ENCODE data around the gene THAP6.

THAP6 gene

DNA sequence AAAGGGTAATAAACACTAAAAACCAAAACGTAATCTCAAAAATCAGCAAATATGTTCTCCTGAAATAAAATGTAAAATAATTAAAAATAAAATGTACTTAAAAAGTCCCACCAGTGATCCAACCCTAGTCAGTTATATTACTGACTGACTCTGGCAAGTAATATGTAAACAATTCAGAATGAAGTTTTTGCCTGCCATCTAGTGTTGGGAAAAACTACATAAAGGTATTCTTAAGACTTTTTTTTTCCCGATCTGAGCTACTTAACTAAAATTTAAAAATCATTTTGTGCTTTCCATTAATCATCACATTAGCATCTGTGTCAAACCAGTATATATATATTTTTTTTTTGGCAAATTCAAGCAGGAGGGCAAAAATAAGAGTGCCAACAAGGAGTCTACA, 24.1 kb upstream of the THAP6 start:
- TF ChIP-seq MYC (IDR thresholded peaks at IDR 0.05; ENCODE audit: low read depth, low read length) (no peak), POLR2A (IDR thresholded peaks at IDR 0.05; ENCODE audit: extremely low read depth, insufficient read length) (no peak)
- TF ChIP-seq, protein P1, sequence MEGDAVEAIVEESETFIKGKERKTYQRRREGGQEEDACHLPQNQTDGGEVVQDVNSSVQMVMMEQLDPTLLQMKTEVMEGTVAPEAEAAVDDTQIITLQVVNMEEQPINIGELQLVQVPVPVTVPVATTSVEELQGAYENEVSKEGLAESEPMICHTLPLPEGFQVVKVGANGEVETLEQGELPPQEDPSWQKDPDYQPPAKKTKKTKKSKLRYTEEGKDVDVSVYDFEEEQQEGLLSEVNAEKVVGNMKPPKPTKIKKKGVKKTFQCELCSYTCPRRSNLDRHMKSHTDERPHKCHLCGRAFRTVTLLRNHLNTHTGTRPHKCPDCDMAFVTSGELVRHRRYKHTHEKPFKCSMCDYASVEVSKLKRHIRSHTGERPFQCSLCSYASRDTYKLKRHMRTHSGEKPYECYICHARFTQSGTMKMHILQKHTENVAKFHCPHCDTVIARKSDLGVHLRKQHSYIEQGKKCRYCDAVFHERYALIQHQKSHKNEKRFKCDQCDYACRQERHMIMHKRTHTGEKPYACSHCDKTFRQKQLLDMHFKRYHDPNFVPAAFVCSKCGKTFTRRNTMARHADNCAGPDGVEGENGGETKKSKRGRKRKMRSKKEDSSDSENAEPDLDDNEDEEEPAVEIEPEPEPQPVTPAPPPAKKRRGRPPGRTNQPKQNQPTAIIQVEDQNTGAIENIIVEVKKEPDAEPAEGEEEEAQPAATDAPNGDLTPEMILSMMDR (IDR thresholded peaks at IDR 0.05; ENCODE audit: low read depth, low read length), result no peak
- TF ChIP-seq, protein P2, sequence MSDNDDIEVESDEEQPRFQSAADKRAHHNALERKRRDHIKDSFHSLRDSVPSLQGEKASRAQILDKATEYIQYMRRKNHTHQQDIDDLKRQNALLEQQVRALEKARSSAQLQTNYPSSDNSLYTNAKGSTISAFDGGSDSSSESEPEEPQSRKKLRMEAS (IDR thresholded peaks at IDR 0.05; ENCODE audit: low read depth, low read length), result no peak
- no peak overlapping the region for H3K4me3 ChIP-seq (ENCODE audit: low read depth, low read length)
- DNase-seq (ENCODE audit: low read depth), result peak; percentile 16

DNA sequence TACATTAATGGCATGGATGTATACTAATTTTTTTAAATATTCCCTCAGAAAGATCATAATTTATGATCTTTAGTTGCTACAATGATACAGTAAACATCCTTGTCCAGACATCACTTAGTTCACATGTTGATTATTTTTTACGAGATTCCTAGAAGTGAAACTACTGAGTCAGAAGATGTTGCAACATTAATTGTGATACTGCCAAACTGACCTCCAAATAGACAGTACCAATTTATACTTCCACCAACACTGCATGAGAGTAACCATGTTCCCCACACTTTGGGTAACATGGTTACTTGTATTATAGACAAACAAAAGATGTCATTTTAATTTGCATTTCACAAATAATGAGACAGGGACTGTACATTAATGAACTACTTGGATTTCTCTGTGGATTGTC, 19.7 kb upstream of the THAP6 start:
- no peak overlapping the region for H3K4me3 ChIP-seq (ENCODE audit: low read depth, low read length)
- TF ChIP-seq, protein P2 (IDR thresholded peaks at IDR 0.05; ENCODE audit: low read depth, low read length), result no peak
- no peak for TF ChIP-seq MYC (IDR thresholded peaks at IDR 0.05; ENCODE audit: low read depth, low read length)
- peak; percentile 49 for DNase-seq (ENCODE audit: low read depth)

DNA sequence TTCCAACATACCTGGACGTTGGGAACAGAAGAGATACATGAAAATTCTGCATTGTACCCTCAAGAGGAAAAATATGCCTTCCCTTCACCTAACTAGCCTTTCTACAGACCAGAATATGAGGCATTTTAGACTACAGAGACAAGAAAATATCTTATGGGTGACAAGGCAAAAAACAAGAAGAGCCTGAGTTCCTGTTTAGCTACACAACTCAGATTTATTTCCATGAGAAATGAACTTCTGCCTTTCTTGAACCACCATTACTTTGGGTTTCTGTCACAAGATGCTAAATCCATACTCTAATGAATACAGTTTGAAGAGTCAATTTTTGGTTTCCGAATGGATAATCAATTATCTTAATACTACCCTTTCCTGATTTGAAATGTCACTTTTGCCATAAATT, 18.8 kb upstream of the THAP6 start:
- no peak overlapping the region for H3K4me3 ChIP-seq (ENCODE audit: low read depth, low read length)
- TF ChIP-seq MYC (IDR thresholded peaks at IDR 0.05; ENCODE audit: low read depth, low read length), result no peak
- TF ChIP-seq, protein P1 (IDR thresholded peaks at IDR 0.05; ENCODE audit: low read depth, low read length), result no peak
- TF ChIP-seq, protein P2 (IDR thresholded peaks at IDR 0.05; ENCODE audit: low read depth, low read length), result no peak
- no peak for TF ChIP-seq POLR2A (IDR thresholded peaks at IDR 0.05; ENCODE audit: extremely low read depth, insufficient read length)
- no peak for DNase-seq (ENCODE audit: low read depth)

DNA sequence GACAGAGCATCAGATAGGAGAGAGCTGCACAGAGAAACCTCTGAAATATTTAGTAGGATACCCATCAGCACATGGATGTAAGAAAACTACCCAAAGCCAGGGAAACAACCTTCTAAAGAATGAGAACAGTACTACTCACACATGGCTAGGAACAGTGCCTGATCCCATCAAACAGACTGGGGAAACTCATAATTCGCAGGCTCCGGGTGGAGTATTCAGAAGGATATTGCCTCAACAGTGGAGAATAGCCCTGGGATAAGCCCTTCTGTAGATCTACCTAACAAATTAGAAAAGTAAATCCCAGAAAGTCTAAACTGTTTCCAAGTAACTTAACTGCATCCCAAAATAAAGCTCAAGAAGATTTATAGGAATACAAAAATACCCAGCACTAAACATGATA, 17.9 kb upstream of the THAP6 start:
- TF ChIP-seq, protein P1 (IDR thresholded peaks at IDR 0.05; ENCODE audit: low read depth, low read length), result no peak
- TF ChIP-seq MYC (IDR thresholded peaks at IDR 0.05; ENCODE audit: low read depth, low read length) (no peak), POLR2A (IDR thresholded peaks at IDR 0.05; ENCODE audit: extremely low read depth, insufficient read length) (no peak)
- TF ChIP-seq, protein P2 (IDR thresholded peaks at IDR 0.05; ENCODE audit: low read depth, low read length), result no peak
- H3K4me3 ChIP-seq (ENCODE audit: low read depth, low read length), result no peak overlapping the region
- DNase-seq (ENCODE audit: low read depth), result no peak

DNA sequence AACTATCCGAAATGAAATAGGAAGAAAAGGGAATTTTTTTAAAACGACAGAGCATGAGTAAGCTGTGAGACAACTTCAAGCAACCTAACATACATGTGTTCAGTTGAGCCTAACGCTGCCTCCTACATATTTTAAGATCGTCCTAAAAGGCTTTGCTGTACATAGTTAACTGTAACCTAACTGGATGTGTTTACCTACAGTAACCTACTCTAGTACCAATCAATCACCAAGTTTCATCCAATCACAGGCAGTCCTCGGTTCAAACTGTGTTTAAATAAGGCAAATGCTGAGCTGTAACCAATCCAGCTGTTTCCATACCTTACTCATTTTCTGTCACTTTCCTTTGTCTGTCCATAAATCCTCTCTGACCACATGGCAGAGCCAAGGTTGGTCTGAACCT, 17.1 kb upstream of the THAP6 start:
- TF ChIP-seq MYC (IDR thresholded peaks at IDR 0.05; ENCODE audit: low read depth, low read length) (no peak), POLR2A (IDR thresholded peaks at IDR 0.05; ENCODE audit: extremely low read depth, insufficient read length) (no peak)
- TF ChIP-seq, protein P2 (IDR thresholded peaks at IDR 0.05; ENCODE audit: low read depth, low read length), result no peak
- TF ChIP-seq, protein P1 (IDR thresholded peaks at IDR 0.05; ENCODE audit: low read depth, low read length), result no peak
- no peak for DNase-seq (ENCODE audit: low read depth)

DNA sequence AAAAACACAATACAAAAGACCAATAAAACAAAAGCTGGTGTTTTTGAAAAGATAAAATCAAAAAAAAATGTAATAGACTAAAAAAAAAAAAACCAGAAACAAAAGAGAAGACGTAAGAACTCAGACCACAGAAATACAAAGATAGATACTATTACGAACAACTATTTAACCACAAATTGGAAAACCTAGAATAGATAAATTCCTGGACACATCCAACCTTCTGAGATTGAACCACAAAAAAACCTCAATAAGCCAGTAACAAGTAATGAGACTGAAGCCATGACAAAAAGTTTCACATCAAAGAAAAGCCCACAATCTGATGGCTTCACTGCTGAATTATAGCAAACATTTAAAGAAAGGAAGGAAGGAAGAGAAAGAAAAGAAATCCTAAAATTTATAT, 16.2 kb upstream of the THAP6 start:
- no peak for DNase-seq (ENCODE audit: low read depth)
- TF ChIP-seq, protein P1 (IDR thresholded peaks at IDR 0.05; ENCODE audit: low read depth, low read length), result no peak
- TF ChIP-seq MYC (IDR thresholded peaks at IDR 0.05; ENCODE audit: low read depth, low read length), result no peak
- TF ChIP-seq, protein P2 (IDR thresholded peaks at IDR 0.05; ENCODE audit: low read depth, low read length), result no peak
- H3K4me3 ChIP-seq (ENCODE audit: low read depth, low read length), result no peak overlapping the region

More for the DNA sequence above, 17.1 kb upstream of the THAP6 start:
- H3K4me3 ChIP-seq (ENCODE audit: low read depth, low read length), result no peak overlapping the region
